Natural killer cell (primary cell): Measurements from ENCODE around the gene EOGT. TPM values are rescaled to one million over a fixed set of nuclear protein-coding genes. Genes with fewer than 3 reads are reported as not detected.

Experiments
- ATAC-seq, 3 donors: fragments of 150-1000 bp in 2 of 3; fragments of 200-7000 bp in 1 of 3; cut with Tn5 transposase; 1 replicate in 1 of 3; 2 replicates in 2 of 3; pipeline ENCODE4 v1.10.0; 2021; ENCODE audit warnings: mild to moderate bottlenecking in 2 of 3, moderate library complexity in 2 of 3
- DNase-seq, 2 donors: peaks; one replicate each; pipeline versions ENCODE4 v3.0.0 to v3.0.0-alpha.2; 2013 to 2021; ENCODE audit warnings: mixed read lengths in 1 of 2
- H3K27ac ChIP-seq: one replicate; pipeline ENCODE4 v1.5.1; 2013; ENCODE audit warnings: mild to moderate bottlenecking, low read length
- H3K27me3 ChIP-seq: one replicate; pipeline ENCODE4 v1.6.1; 2013; ENCODE audit warnings: low read length; ENCODE audit not compliant: control insufficient read depth, insufficient read depth
- H3K36me3 ChIP-seq: one replicate; pipeline ENCODE4 v1.6.1; 2013; ENCODE audit warnings: low read length; ENCODE audit not compliant: control insufficient read depth, insufficient read depth
- H3K4me1 ChIP-seq: one replicate; pipeline ENCODE4 v1.6.1; 2013; ENCODE audit warnings: low read length; ENCODE audit not compliant: control insufficient read depth, insufficient read depth
- H3K4me3 ChIP-seq: one replicate; pipeline ENCODE4 v1.5.1; 2013; ENCODE audit warnings: low read length
- H3K9me3 ChIP-seq: one replicate; pipeline ENCODE4 v1.6.1; 2013; ENCODE audit warnings: low read length; ENCODE audit not compliant: control insufficient read depth, insufficient read depth
- H3K27ac Mint-ChIP-seq, 2 donors: one replicate each; pipeline ENCODE4 v1.8.0; 2022; ENCODE audit warnings: mild to moderate bottlenecking in 2 of 2, mixed read lengths in 2 of 2, moderate library complexity in 1 of 2
- H3K27me3 Mint-ChIP-seq, 2 donors: one replicate each; pipeline ENCODE4 v1.8.0; 2022; ENCODE audit warnings: low read depth in 2 of 2, mixed read lengths in 2 of 2
- H3K36me3 Mint-ChIP-seq: one replicate; pipeline ENCODE4 v1.8.0; 2022; ENCODE audit warnings: mixed read lengths
- H3K4me1 Mint-ChIP-seq, 2 donors: one replicate each; pipeline ENCODE4 v1.8.0; 2022; ENCODE audit warnings: mixed read lengths in 2 of 2
- H3K4me3 Mint-ChIP-seq: one replicate; pipeline ENCODE4 v1.8.0; 2022; ENCODE audit warnings: mild to moderate bottlenecking, moderate library complexity, mixed read lengths
- H3K9me3 Mint-ChIP-seq, 2 donors: one replicate each; pipeline ENCODE4 v1.8.0; 2022; ENCODE audit warnings: mixed read lengths in 2 of 2
- WGBS: methylation state at CpG from one replicate; pipeline ENCODE4 v1.1.7; 2013; ENCODE audit warnings: missing lambda C conversion rate; ENCODE audit not compliant: insufficient coverage; 5-methylcytosine and 5-hydroxymethylcytosine counted together
- intact Hi-C: fragments of 100-400 bp; cut with micrococcal nuclease; formaldehyde crosslinking; loops from one replicate; pipeline ENCODE4 v1.14.2; 2022
- total RNA-seq, 4 donors: library from RNA; stranded (reverse); fragments of 120-200 nt in 1 of 4; gene quantifications; one replicate each; pipeline versions ENCODE4 v1.2.3 to v1.2.4, GENCODE V29; 2013 to 2022
- TF ChIP-seq, protein P1 (sequence below): fragments of 200-600 bp; IDR thresholded peaks from one replicate; pipeline ENCODE4 v1.8.0; 2022; ENCODE audit warnings: antibody characterized with exemption

Gene EOGT
- total RNA-seq, 3 donors from 2014 or later (not counting 1 experiment from before 2014, with no cell fraction given): 8.4 to 11.6 (median 10.8) TPM

DNA sequence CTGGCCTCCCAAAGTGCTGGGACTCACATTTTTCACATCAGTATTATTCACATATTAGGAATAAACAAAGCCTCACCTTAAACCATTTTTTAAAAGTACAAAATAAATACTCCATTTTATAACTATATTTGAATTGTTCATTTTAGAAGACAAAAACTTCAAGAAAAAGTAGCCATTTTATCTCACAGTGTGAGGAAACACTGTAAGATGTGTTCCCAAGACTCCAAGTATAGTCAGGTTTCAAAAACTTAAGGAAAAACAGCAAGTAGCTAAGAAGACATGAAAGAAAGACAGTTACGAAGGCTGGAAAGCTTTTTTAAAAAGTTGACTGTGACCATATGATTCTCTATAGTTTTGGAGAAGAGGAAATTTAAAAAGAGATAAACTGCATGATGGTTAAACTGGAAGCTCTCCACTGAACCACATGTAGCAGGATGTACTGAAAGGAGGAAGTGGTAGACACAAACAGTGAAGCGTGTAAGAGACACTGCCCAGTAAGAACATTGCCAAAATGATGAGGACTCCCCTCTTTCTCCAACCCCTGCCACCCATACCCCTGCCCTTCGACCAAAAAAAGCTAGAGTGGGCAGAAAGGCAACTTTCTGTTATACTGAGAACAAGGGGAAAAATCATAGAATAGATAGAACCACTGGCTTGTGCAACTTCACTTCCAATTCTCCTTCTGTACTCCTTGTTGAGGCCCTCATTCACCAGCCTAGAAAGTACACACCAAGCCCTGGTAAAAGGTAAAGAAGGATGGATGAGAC is 44.9 kb upstream of the EOGT start:
- Histone ChIP-seq H3K9me3 (no peaks in the 10 kb centered on the region), H3K4me3 (no peak overlapping the region), H3K4me1 (peaks cover 16% of the 10 kb centered on the region), H3K27me3 (no peaks in the 10 kb centered on the region), H3K27ac (peak overlapping the region; percentile 87), H3K36me3 (peaks cover 60% of the 10 kb centered on the region)
- H3K36me3 Mint-ChIP-seq: peaks cover 33% of the 10 kb centered on the region
- H3K4me1 Mint-ChIP-seq: peaks cover 17 to 20% of the 10 kb centered on the region in 2 donors
- H3K4me3 Mint-ChIP-seq: peak overlapping the region; percentile 25
- H3K27ac Mint-ChIP-seq: peak overlapping the region; percentile 90
- no peaks in the 10 kb centered on the region for H3K9me3 Mint-ChIP-seq
- TF ChIP-seq, protein P1, sequence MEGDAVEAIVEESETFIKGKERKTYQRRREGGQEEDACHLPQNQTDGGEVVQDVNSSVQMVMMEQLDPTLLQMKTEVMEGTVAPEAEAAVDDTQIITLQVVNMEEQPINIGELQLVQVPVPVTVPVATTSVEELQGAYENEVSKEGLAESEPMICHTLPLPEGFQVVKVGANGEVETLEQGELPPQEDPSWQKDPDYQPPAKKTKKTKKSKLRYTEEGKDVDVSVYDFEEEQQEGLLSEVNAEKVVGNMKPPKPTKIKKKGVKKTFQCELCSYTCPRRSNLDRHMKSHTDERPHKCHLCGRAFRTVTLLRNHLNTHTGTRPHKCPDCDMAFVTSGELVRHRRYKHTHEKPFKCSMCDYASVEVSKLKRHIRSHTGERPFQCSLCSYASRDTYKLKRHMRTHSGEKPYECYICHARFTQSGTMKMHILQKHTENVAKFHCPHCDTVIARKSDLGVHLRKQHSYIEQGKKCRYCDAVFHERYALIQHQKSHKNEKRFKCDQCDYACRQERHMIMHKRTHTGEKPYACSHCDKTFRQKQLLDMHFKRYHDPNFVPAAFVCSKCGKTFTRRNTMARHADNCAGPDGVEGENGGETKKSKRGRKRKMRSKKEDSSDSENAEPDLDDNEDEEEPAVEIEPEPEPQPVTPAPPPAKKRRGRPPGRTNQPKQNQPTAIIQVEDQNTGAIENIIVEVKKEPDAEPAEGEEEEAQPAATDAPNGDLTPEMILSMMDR: no peak
- no peaks in the 10 kb centered on the region for H3K27me3 Mint-ChIP-seq
- intact Hi-C loops: no loop called here
- WGBS: 0% methylated on average over 3 of the region's 3 CpGs
- peak; percentile 92 to 96 (median 94) for ATAC-seq
- peak in 1 of 2 donors; percentile 66 for DNase-seq

DNA sequence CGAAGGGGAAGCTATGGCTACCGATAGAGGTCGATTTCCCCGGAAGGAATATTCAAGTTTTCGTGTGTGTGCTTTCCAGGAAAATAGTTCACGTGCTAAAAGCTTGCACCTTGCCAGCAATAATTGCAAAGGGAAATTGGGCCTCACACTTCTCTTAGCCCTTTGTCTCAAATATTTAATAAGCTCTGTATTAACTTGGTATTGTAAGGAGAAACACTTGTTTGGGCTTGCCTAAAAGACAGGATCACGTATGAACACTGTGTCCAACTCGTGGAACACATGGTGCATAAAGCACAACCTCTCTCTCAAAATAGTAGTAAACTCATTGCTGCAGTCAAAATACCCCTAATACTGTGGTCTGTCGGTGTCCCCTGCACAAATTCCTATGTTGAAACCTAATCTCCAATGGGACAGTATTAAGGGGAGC is 39.0 kb upstream of the EOGT start:
- no peaks in the 10 kb centered on the region for H3K9me3 ChIP-seq
- Mint-ChIP-seq H3K36me3 (peaks cover 11% of the 10 kb centered on the region), H3K9me3 (no peaks in the 10 kb centered on the region), H3K27ac (peak overlapping the region; percentile 99), H3K4me1 (peaks cover 38 to 48% of the 10 kb centered on the region in 2 donors), H3K4me3 (peak overlapping the region; percentile 96), H3K27me3 (no peaks in the 10 kb centered on the region)
- DNase-seq: no peak
- WGBS: 16% methylated on average over 9 of the region's 9 CpGs
- TF ChIP-seq, protein P1: no peak
- H3K36me3 ChIP-seq: peaks cover 32% of the 10 kb centered on the region
- peaks cover 16% of the 10 kb centered on the region for H3K4me1 ChIP-seq
- H3K4me3 ChIP-seq: peak overlapping the region; percentile 84
- H3K27me3 ChIP-seq: no peaks in the 10 kb centered on the region
- ATAC-seq: peak in 1 of 3 donors; percentile 1
- intact Hi-C loops: loop anchor here (1.0 kb wide), 2 partner anchors 28 to 32 kb away; partner anchors contain the start of genes ARL6IP5 and UBA3
- H3K27ac ChIP-seq: peak overlapping the region; percentile 93

GRCh38 chr3:69051756-69052471 is 38.4 kb upstream of the EOGT start, which contains the start of gene TMF1:
TSS of gene TMF1 (minus strand) at chr3:69052333. CDS start at chr3:69052086, 247 bp downstream.
- Mint-ChIP-seq H3K27ac (peak within 1 kb of the TSS; percentile 99), H3K36me3 (peaks cover 14% of the 10 kb centered on the region), H3K9me3 (no peaks in the 10 kb centered on the region), H3K27me3 (no peaks in the 10 kb centered on the region), H3K4me1 (peaks cover 42 to 52% of the 10 kb centered on the region in 2 donors), H3K4me3 (peak within 1 kb of the TSS; percentile 96)
- DNase-seq (peak; percentile 95 to 100), ATAC-seq (peak; percentile 89 to 95 (median 93))
- TF ChIP-seq, protein P1: no peak
- no peaks in the 10 kb centered on the region for H3K9me3 ChIP-seq
- peak within 1 kb of the TSS; percentile 84 for H3K4me3 ChIP-seq
- peak within 1 kb of the TSS; percentile 93 for H3K27ac ChIP-seq
- H3K36me3 ChIP-seq: peaks cover 38% of the 10 kb centered on the region
- peaks cover 16% of the 10 kb centered on the region for H3K4me1 ChIP-seq
- intact Hi-C loops: loop anchor here (1.0 kb wide), 2 partner anchors 28 to 32 kb away; partner anchors contain the start of genes ARL6IP5 and UBA3
- H3K27me3 ChIP-seq: no peaks in the 10 kb centered on the region
- under 1% methylated on average over 45 of the region's 45 CpGs for WGBS
